ENCODE results near the gene PARD3.

- TF ChIP-seq EZH2 (IDR thresholded peaks at IDR 0.05; ENCODE audit: insufficient read depth, poor library complexity, severe bottlenecking) (no peak), EZH2phosphoT487 (IDR thresholded peaks at IDR 0.05; ENCODE audit: insufficient read depth, low read depth) (no peak)
Measured at GRCh38 chr10:34340934-34341333, 474.2 kb downstream of the PARD3 start.
